MM.1S (cell line): ENCODE results near the gene ACOT9.

Source experiments
- DNase-seq: peaks from one replicate; pipeline ENCODE4 v3.0.0-alpha.2; 2015
- H2AFZ ChIP-seq: fragments of 300-600 bp; sonication (generic); 2 replicates; pipeline ENCODE4 v1.6.0; 2016; ENCODE audit warnings: antibody characterized with exemption, low read length
- H3F3A ChIP-seq: fragments of 300-600 bp; sonication (generic); 2 replicates; pipeline ENCODE4 v1.6.1; 2016; ENCODE audit warnings: mild to moderate bottlenecking, antibody characterized with exemption, low read length, moderate library complexity, mixed read lengths; ENCODE audit not compliant: insufficient read depth
- H3K27ac ChIP-seq: fragments of 300-600 bp; sonication (generic); 2 replicates; pipeline ENCODE4 v1.5.1; 2016; ENCODE audit warnings: mild to moderate bottlenecking, low read length
- H3K27me3 ChIP-seq: fragments of 300-600 bp; sonication (generic); replicated peaks from 2 replicates; pipeline ENCODE4 v1.6.0; 2016; ENCODE audit warnings: low read length; ENCODE audit not compliant: insufficient read depth
- H3K36me3 ChIP-seq: fragments of 300-600 bp; sonication (generic); replicated peaks from 2 replicates; pipeline ENCODE4 v1.6.1; 2016; ENCODE audit warnings: mild to moderate bottlenecking, low read length, mixed read lengths; ENCODE audit not compliant: insufficient read depth
- H3K4me1 ChIP-seq: fragments of 300-600 bp; sonication (generic); 2 replicates; pipeline ENCODE4 v1.6.1; 2016; ENCODE audit warnings: low read length, mixed read lengths
- H3K4me2 ChIP-seq: fragments of 300-600 bp; sonication (generic); 2 replicates; pipeline ENCODE4 v1.6.0; 2016; ENCODE audit warnings: low read depth, low read length
- H3K4me3 ChIP-seq: fragments of 300-600 bp; sonication (generic); 2 replicates; pipeline ENCODE4 v1.5.1; 2016; ENCODE audit warnings: low read length, mixed read lengths
- H3K79me2 ChIP-seq: fragments of 300-600 bp; sonication (generic); 2 replicates; pipeline ENCODE4 v1.6.1; 2016; ENCODE audit warnings: mixed run types, low read length, mixed read lengths
- H3K9ac ChIP-seq: fragments of 300-600 bp; sonication (generic); 2 replicates; pipeline ENCODE4 v1.6.1; 2016; ENCODE audit warnings: low read length, mixed read lengths
- H3K9me2 ChIP-seq: fragments of 300-600 bp; sonication (generic); replicated peaks from 2 replicates; pipeline ENCODE4 v1.6.1; 2016; ENCODE audit warnings: mild to moderate bottlenecking, low read length, mixed read lengths; ENCODE audit not compliant: insufficient read depth
- H3K9me3 ChIP-seq: fragments of 300-600 bp; sonication (generic); replicated peaks from 2 replicates; pipeline ENCODE4 v1.6.1; 2016; ENCODE audit warnings: mild to moderate bottlenecking, low read length, mixed read lengths; ENCODE audit not compliant: insufficient read depth
- H4K20me1 ChIP-seq: fragments of 300-600 bp; sonication (generic); 2 replicates; pipeline ENCODE4 v1.6.1; 2016; ENCODE audit warnings: mild to moderate bottlenecking, low read length, moderate library complexity, mixed read lengths; ENCODE audit not compliant: insufficient read depth
- CTCF ChIP-seq: fragments of 300-600 bp; sonication (generic); IDR thresholded peaks from 2 replicates; pipeline ENCODE4 v1.5.1; 2016; ENCODE audit warnings: antibody characterized with exemption, low read length, mixed read lengths
- EZH2 ChIP-seq: fragments of 300-600 bp; sonication (generic); optimal IDR thresholded peaks from 2 replicates; pipeline ENCODE3; 2017; ENCODE audit warnings: low read depth, mild to moderate bottlenecking, antibody characterized with exemption, low read length, mixed read lengths
- EZH2phosphoT487 ChIP-seq: fragments of 300-600 bp; sonication (generic); IDR thresholded peaks from 2 replicates; pipeline ENCODE4 v1.6.1; 2018; ENCODE audit warnings: antibody characterized with exemption, low read length

Gene ACOT9

DNA sequence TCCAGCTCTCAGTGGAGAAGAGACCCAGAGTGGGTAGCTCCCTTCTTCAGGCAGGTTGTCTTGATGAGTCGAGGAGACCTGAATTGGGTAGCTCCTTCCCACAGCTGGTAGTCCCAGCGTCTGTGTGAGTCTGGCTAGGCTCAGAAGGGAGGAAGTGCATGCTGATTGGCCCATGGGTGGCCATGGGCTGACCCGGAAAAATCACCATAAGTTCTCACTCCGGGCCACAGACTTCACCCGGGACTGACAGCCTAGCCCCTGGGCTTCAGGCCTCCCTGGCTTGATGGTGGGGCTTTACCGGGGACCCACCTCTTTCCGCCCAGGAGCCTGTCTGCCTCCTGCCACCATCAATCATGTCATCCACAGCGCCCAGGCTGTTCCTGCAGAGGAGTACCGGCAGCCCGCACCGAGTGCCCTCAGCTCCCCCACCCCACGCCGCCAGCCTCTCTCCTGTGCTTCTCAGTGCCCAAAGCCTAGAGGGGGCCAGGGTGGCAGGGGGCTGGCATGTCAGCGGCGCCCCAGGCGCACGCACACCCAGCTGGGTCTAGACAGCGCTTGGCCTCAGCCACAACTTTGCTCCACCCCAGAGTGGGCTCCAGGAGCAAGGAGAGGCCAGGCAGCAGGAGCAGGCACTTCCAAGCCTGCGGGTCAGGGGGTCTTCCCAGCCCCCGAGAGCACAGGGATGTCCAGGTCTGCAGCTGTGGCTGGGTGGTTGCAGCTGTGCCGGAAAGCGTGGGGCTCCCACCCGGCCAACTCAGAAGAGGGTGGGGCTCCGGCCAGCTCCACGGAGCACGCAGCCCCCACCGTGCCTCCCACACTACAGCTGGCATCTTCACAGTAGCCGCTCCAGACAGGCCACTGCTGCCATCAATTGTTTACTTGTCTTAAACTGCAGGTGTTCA lies 23.8 kb upstream of the ACOT9 start:
- Histone ChIP-seq H3K27me3 (no peaks in the 10 kb centered on the region), H3K9me3 (no peaks in the 10 kb centered on the region), H3F3A (no peaks in the 10 kb centered on the region), H3K4me2 (no peak overlapping the region), H3K9me2 (no peaks in the 10 kb centered on the region), H3K27ac (no peak overlapping the region), H3K36me3 (no peaks in the 10 kb centered on the region), H3K4me3 (no peak overlapping the region), H3K9ac (no peak overlapping the region), H4K20me1 (no peaks in the 10 kb centered on the region), H3K79me2 (no peaks in the 10 kb centered on the region), H3K4me1 (no peaks in the 10 kb centered on the region), H2AFZ (no peak overlapping the region)
- TF ChIP-seq EZH2phosphoT487 (no peak), EZH2 (no peak), CTCF (no peak)
- no peak for DNase-seq

GRCh38 chrX:23765868-23766267 lies 22.8 kb upstream of the ACOT9 start:
- Histone ChIP-seq H3K9me2 (no peaks in the 10 kb centered on the region), H3K27me3 (no peaks in the 10 kb centered on the region), H3K9ac (no peak overlapping the region), H2AFZ (no peak overlapping the region), H3K27ac (no peak overlapping the region), H4K20me1 (no peaks in the 10 kb centered on the region), H3K4me2 (no peak overlapping the region), H3K4me3 (no peak overlapping the region), H3K9me3 (no peaks in the 10 kb centered on the region), H3F3A (no peaks in the 10 kb centered on the region), H3K4me1 (no peaks in the 10 kb centered on the region), H3K79me2 (no peaks in the 10 kb centered on the region), H3K36me3 (no peaks in the 10 kb centered on the region)
- TF ChIP-seq CTCF, result no peak
- no peak for TF ChIP-seq EZH2phosphoT487
- TF ChIP-seq EZH2, result no peak
- no peak for DNase-seq

DNA sequence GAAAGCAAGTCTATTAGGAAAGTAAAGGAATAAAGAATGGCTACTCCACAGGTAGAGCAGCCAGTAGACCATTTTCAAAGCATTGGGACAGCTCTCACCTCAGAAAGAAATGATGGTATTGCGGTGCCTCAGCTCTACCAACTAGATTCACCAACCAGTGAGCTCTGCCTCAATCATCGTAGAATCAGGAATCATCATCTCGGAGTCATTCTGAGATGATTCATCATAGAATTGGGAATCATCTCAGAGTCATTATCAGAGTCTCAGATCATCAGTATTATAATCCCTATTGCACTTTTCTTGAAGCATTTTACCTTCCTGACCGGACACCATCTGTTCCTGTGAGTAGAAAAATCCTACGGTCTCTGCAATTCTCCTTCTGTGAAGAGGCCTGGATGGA lies 22.4 kb upstream of the ACOT9 start:
- no peaks in the 10 kb centered on the region for H3K36me3 ChIP-seq
- no peaks in the 10 kb centered on the region for H3K9me3 ChIP-seq
- no peak overlapping the region for H2AFZ ChIP-seq
- TF ChIP-seq EZH2phosphoT487 (no peak), EZH2 (no peak), CTCF (no peak)
- H3K9me2 ChIP-seq, result no peaks in the 10 kb centered on the region
- no peaks in the 10 kb centered on the region for H3K4me1 ChIP-seq
- H3K4me3 ChIP-seq, result no peak overlapping the region
- no peaks in the 10 kb centered on the region for H3K79me2 ChIP-seq
- no peak overlapping the region for H3K4me2 ChIP-seq
- H4K20me1 ChIP-seq, result no peaks in the 10 kb centered on the region
- H3K9ac ChIP-seq, result no peak overlapping the region
- no peaks in the 10 kb centered on the region for H3F3A ChIP-seq
- no peak for DNase-seq
- H3K27ac ChIP-seq, result no peak overlapping the region
- no peaks in the 10 kb centered on the region for H3K27me3 ChIP-seq
